Measurements from ENCODE around the gene TPGS2.
"Not testable (repeated sequence)": the region's sequence is repeated elsewhere in the genome, so short reads cannot be mapped to it uniquely, and the experiment has no call there.

Gene TPGS2

GRCh38 chr18:36821681-36822080, 7.1 kb downstream of the TPGS2 start:
- DNase-seq (ENCODE audit: low spot score): no peak

- DNase-seq (ENCODE audit: low spot score): no peak
These were observed 9.2 kb downstream of the TPGS2 start for GRCh38 chr18:36819621-36820020.

GRCh38 chr18:36818652-36819051, 10.2 kb downstream of the TPGS2 start:
- DNase-seq (ENCODE audit: low spot score): no peak

- no peak for DNase-seq (ENCODE audit: low spot score)
These were observed 11.8 kb downstream of the TPGS2 start for GRCh38 chr18:36817039-36817438.

- not testable (repeated sequence) for DNase-seq (ENCODE audit: low spot score)
These were observed 12.7 kb downstream of the TPGS2 start for GRCh38 chr18:36816096-36816495.

- DNase-seq (ENCODE audit: low spot score): no peak
These were observed 13.8 kb downstream of the TPGS2 start for GRCh38 chr18:36814994-36815393.

- no peak for DNase-seq (ENCODE audit: low spot score)
These were observed 15.0 kb downstream of the TPGS2 start for GRCh38 chr18:36813824-36814223.

- no peak for DNase-seq (ENCODE audit: low spot score)
These were observed 15.6 kb downstream of the TPGS2 start for GRCh38 chr18:36813101-36813775.

- DNase-seq (ENCODE audit: low spot score): no peak
These were observed 16.1 kb downstream of the TPGS2 start for GRCh38 chr18:36812678-36813077.

- DNase-seq (ENCODE audit: low spot score): no peak
These were observed 16.8 kb downstream of the TPGS2 start for GRCh38 chr18:36811955-36812354.

- DNase-seq (ENCODE audit: low spot score): no peak
These were observed 17.4 kb downstream of the TPGS2 start for GRCh38 chr18:36811430-36811829.

GRCh38 chr18:36809590-36810381, 19.0 kb downstream of the TPGS2 start:
- peak; percentile 57 for DNase-seq (ENCODE audit: low spot score)

GRCh38 chr18:36808681-36809080, 20.1 kb downstream of the TPGS2 start:
- DNase-seq (ENCODE audit: low spot score): no peak

GRCh38 chr18:36805105-36805504, 23.7 kb downstream of the TPGS2 start:
- DNase-seq (ENCODE audit: low spot score): no peak

- DNase-seq (ENCODE audit: low spot score): no peak
These were observed 29.9 kb downstream of the TPGS2 start for GRCh38 chr18:36798738-36799473.

- no peak for DNase-seq (ENCODE audit: low spot score)
These were observed 36.0 kb downstream of the TPGS2 start for GRCh38 chr18:36792634-36793283.

- DNase-seq (ENCODE audit: low spot score): no peak
These were observed 42.1 kb downstream of the TPGS2 start for GRCh38 chr18:36786686-36787085.

- DNase-seq (ENCODE audit: low spot score): no peak
These were observed 45.0 kb downstream of the TPGS2 start for GRCh38 chr18:36783792-36784191.

GRCh38 chr18:36782710-36783109, 46.1 kb downstream of the TPGS2 start:
- no peak for DNase-seq (ENCODE audit: low spot score)

- DNase-seq (ENCODE audit: low spot score): peak; percentile 42
These were observed 48.1 kb downstream of the TPGS2 start for GRCh38 chr18:36780748-36781147.

- no peak for DNase-seq (ENCODE audit: low spot score)
These were observed 51.2 kb downstream of the TPGS2 start for GRCh38 chr18:36777566-36777965.

GRCh38 chr18:36776650-36777049, 52.2 kb downstream of the TPGS2 start:
- DNase-seq (ENCODE audit: low spot score): no peak

Data from SW480 (cell line).